Subcutaneous abdominal adipose tissue (tissue), 5 donors: Measurements from ENCODE around the gene ENPP7.
A peak's percentile ranks its signal among the peaks of the same experiment; 100 is the strongest.

ENCODE experiments used
- H3K27ac ChIP-seq: one replicate; pipeline ENCODE4 v1.7.0; 2013; ENCODE audit warnings: low read depth, mild to moderate bottlenecking, inconsistent platforms, low read length, moderate library complexity
- H3K27me3 ChIP-seq, 5 donors: one replicate each; pipeline ENCODE4 v1.7.0; 2013; ENCODE audit warnings: low read length in 5 of 5, inconsistent platforms in 1 of 5; ENCODE audit not compliant: control insufficient read depth in 5 of 5, insufficient read depth in 4 of 5
- H3K36me3 ChIP-seq, 5 donors: one replicate each; pipeline ENCODE4 v1.7.0; 2013; ENCODE audit warnings: low read length in 5 of 5; ENCODE audit not compliant: control insufficient read depth in 5 of 5, insufficient read depth in 5 of 5
- H3K4me1 ChIP-seq, 5 donors: one replicate each; pipeline ENCODE4 v1.7.0; 2013; ENCODE audit warnings: low read length in 5 of 5, mild to moderate bottlenecking in 3 of 5, moderate library complexity in 1 of 5; ENCODE audit not compliant: control insufficient read depth in 5 of 5, insufficient read depth in 5 of 5
- H3K4me3 ChIP-seq, 5 donors: one replicate each; pipeline ENCODE4 v1.7.0; 2013; ENCODE audit warnings: low read length in 5 of 5, low read depth in 1 of 5
- H3K9ac ChIP-seq, 5 donors: one replicate each; pipeline ENCODE4 v1.7.0; 2013; ENCODE audit warnings: low read length in 5 of 5, mild to moderate bottlenecking in 4 of 5, moderate library complexity in 3 of 5
- H3K9me3 ChIP-seq, 5 donors: one replicate each; pipeline ENCODE4 v1.7.0; 2013; ENCODE audit warnings: low read length in 5 of 5; ENCODE audit not compliant: control insufficient read depth in 5 of 5
- donor health status: healthy.
- donor health status: healthy.
- donor health status: healthy.
- donor health status: healthy.
- donor health status: healthy.

Gene ENPP7

DNA sequence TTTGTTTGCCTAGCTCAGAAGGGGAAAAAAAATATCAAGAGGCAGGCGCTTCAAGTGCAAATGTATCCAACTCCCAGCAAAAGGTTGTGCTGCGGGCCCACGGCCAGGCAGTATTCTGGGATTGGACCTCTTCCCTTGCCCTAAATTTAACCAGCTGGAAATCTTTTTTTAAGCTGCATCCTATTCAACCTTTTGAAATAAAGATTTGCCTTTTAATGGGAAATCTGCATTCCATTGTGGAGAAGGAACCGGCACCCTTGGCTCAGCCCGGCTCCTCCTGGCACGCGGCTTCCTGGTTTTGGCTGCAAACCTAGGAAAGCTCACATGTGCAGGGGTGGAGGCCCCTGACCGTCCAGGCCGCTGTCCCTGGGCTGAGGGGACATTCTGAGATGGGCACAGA lies 38.8 kb upstream of the ENPP7 start:
- Histone ChIP-seq H3K27ac (no peak overlapping the region), H3K4me3 (no peak overlapping the region), H3K27me3 (peaks cover 8 to 43% (median 13%) of the 10 kb centered on the region in 5 donors)

DNA sequence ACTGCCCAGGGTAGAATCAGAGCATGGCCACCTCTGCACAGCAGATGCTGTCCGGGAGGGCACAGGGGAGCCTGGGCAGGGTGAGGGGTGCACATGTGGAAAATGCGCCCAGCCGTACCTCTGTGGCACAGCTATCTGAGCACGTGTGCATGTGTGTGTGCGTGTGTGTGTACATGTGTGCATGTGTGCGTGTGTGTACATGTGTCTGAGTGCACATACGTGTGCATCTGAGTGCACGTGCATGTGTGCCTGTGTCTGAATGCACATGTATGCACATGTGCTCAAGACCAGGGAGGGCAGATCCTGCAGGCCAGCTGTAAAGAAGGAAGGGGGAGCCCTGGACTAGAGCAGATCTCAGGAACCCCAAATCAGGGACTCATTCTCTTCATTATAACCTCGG lies 37.3 kb upstream of the ENPP7 start:
- H3K4me3 ChIP-seq: no peak overlapping the region
- H3K27ac ChIP-seq: no peak overlapping the region
- no peaks in the 10 kb centered on the region for H3K36me3 ChIP-seq
- peaks cover 8 to 46% (median 22%) of the 10 kb centered on the region in 5 donors for H3K27me3 ChIP-seq
- no peak overlapping the region for H3K9ac ChIP-seq
- peaks cover 0 to 23% (median 20%) of the 10 kb centered on the region in 5 donors for H3K4me1 ChIP-seq
- no peaks in the 10 kb centered on the region for H3K9me3 ChIP-seq

More for the DNA sequence above, 38.8 kb upstream of the ENPP7 start:
- Histone ChIP-seq H3K4me1 (peaks cover 0 to 23% (median 20%) of the 10 kb centered on the region in 5 donors), H3K36me3 (no peaks in the 10 kb centered on the region), H3K9ac (no peak overlapping the region), H3K9me3 (no peaks in the 10 kb centered on the region)

DNA sequence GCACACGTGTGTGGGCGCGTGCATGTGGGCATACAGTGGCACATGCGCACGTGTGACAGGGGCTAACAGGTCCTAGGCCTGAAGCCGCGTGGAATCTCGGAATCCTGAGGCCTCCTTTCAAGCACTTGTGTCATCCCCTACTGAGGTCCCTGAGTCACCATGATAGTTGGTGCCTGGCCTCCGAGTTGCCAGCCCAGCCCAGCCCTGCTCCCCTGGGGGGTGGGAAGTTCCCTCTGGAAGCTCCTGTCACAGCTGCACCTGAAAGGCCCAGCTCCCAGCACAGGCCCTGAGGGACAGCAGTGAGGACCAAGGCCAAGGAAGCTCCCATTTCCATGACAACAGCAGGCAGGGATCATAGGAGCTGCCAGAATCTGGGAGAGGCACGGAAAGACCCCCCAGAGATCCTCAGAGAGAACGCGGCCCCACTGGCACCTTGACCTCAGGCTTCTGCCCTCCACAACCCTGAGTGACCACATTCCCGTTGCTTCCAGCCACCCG lies 35.4 kb upstream of the ENPP7 start:
- no peaks in the 10 kb centered on the region for H3K36me3 ChIP-seq
- H3K9ac ChIP-seq: no peak overlapping the region
- no peak overlapping the region for H3K4me3 ChIP-seq
- H3K27me3 ChIP-seq: peaks cover 20 to 48% (median 29%) of the 10 kb centered on the region in 5 donors
- no peak overlapping the region for H3K27ac ChIP-seq
- no peaks in the 10 kb centered on the region for H3K9me3 ChIP-seq
- H3K4me1 ChIP-seq: peaks cover 0 to 23% (median 20%) of the 10 kb centered on the region in 5 donors

DNA sequence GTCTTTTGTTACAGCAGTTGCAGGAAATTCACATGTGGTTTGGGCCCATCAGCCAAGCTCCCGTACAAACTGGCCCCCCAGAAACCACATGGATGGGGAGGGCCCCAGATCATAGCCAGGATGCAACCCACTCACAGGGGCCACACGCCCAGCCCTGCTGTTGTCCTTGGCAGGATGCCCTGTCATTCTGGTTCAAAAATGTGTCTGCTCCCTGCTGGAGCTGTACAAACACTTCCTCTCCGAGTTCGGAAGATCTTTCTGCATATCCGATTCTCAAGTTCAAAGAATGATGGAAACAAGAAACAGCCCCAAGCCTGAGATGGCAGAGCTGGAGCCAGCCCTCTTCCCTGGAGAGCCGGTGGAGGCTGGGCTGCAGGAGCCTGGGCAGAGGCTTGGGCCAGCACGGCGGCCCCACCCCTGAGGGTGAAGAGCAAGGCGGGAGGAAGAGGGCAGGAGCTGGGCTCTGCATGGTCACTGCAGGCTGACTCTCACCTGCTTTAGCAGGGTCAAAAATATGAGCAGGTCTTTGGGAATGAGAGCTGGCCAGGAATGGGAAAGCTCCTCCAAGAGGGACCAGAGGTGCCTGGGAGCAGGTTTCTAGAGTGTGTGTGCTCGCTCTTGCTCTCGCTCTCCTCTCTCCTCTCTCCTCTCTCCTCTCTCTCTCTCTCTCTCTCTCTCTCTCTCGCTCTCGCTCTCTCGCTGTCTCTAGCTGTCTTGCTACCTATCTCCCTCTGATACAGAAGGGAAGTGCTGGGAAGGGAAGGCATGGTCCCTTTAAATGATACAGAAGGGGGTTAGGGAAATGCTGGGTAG lies 34.7 kb upstream of the ENPP7 start:
- H3K9me3 ChIP-seq: no peaks in the 10 kb centered on the region
- H3K36me3 ChIP-seq: no peaks in the 10 kb centered on the region
- H3K27me3 ChIP-seq: peaks cover 20 to 48% (median 29%) of the 10 kb centered on the region in 5 donors
- H3K27ac ChIP-seq: no peak overlapping the region
- no peak overlapping the region for H3K4me3 ChIP-seq
- H3K4me1 ChIP-seq: peaks cover 0 to 23% (median 20%) of the 10 kb centered on the region in 5 donors
- no peak overlapping the region for H3K9ac ChIP-seq

DNA sequence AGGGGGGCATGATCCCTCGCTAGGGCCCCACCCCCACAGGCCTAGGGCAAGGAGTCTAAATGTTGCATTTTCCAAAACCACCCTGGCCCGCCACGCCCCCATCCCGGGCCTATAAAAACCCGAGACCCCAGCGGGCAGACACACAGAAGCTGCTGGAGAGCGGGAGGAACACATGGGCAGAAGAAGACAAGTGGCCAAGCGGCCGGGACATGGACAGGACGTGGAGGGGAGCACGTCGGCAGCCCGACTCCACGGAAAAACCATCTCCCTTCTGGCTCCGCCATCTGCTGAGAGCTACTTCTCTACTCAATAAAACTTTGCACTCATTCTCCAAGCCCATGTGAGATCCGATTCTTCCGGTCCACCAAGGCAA lies 34.1 kb upstream of the ENPP7 start:
- Histone ChIP-seq H3K9me3 (no peaks in the 10 kb centered on the region), H3K4me3 (no peak overlapping the region), H3K9ac (no peak overlapping the region), H3K36me3 (no peaks in the 10 kb centered on the region), H3K4me1 (peaks cover 0 to 21% (median 17%) of the 10 kb centered on the region in 5 donors), H3K27ac (no peak overlapping the region), H3K27me3 (peaks cover 20 to 49% (median 29%) of the 10 kb centered on the region in 5 donors)

DNA sequence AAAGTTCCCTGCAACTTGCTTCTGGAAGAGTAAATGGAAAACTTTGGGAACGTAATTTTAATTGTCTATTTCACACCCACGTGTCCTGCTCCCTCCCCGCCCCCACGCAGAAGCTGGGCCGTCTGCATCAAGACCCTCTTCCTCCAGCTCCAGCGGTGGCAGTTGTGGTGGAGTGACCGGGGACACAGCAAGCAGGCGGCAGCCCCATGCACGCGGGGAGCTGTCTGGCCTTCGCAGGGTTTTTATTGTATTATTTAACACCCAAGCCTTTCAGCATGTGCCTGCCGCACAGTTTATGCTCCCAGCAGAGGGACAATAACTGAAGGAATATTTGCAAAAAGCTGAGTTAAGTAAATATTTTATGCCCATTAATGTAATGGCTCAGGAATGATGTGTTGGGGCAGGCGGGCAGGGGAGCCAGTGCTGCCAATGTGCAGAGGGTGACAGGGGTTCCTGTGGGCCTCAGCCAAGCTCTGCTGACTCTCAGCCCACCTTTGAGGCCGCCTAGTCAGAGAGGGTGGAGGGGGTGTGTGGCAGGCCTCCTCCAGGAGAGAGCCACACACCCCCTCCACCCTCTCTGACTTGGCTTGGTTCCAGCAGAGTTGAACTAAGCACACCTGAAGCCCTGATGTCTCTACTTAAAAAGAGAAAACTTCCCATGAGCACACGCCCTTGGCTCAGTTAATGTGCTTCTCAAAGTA lies 32.4 kb upstream of the ENPP7 start:
- H3K9me3 ChIP-seq: no peaks in the 10 kb centered on the region
- H3K36me3 ChIP-seq: no peaks in the 10 kb centered on the region
- H3K9ac ChIP-seq: no peak overlapping the region
- no peak overlapping the region for H3K4me3 ChIP-seq
- no peak overlapping the region for H3K27ac ChIP-seq
- H3K27me3 ChIP-seq: peaks cover 20 to 47% (median 34%) of the 10 kb centered on the region in 5 donors
- H3K4me1 ChIP-seq: peaks cover 0 to 11% (median 9%) of the 10 kb centered on the region in 5 donors

DNA sequence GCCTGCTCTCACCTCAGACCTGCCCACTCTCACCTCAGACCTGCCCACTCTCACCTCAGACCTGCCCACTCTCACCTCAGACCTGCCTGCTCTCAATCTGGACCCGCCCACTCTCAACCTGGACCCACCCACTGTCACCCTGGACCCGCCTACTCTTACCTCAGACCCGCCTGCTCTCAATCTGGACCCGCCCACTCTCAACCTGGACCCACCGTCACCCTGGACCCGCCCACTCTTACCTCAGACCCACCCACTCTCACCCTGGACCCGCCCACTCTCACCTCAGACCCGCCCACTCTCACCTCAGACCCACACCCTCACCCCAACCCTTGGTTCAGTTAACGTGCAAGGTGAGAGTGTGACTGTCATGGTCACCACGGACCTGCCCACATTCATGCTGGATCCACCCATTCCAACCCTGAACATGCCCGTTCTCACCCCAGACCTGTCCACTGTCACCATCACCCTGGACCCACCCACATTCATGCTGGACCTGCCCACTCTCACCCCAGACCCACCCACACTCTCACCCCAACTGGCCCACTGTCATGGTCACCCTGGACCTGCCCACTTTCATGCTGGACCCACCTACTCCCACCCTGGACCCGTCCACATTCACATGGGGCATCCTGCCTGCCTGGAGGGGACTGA lies 31.2 kb upstream of the ENPP7 start:
- H3K36me3 ChIP-seq: no peaks in the 10 kb centered on the region
- peaks cover 0 to 11% (median 9%) of the 10 kb centered on the region in 5 donors for H3K4me1 ChIP-seq
- peak overlapping the region in 1 of 5 donors; percentile 7 for H3K9ac ChIP-seq
- no peaks in the 10 kb centered on the region for H3K9me3 ChIP-seq
- peaks cover 20 to 50% (median 40%) of the 10 kb centered on the region in 5 donors for H3K27me3 ChIP-seq
- no peak overlapping the region for H3K27ac ChIP-seq
- H3K4me3 ChIP-seq: no peak overlapping the region

DNA sequence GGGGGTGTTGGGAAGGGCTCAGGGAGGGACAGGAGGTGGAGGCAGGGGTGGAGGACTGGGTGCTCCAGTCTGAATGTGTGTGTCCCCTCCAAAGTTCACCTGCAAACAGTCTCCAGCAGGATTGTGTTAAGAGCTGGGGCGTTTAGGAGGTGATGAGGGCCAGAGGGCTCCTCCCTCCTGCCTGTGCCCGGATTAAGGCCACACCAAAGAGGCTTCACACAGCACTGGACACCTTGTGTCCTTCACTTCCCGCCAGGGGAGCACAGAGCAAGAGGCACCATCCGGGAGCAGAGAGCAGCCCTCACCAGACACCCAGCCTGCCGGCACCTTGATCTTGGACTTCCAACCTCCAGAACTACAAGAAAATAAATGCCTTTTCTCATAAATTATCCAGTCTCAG lies 30.2 kb upstream of the ENPP7 start:
- Histone ChIP-seq H3K27me3 (peaks cover 15 to 42% (median 38%) of the 10 kb centered on the region in 5 donors), H3K9me3 (no peaks in the 10 kb centered on the region), H3K4me3 (no peak overlapping the region), H3K9ac (no peak overlapping the region), H3K27ac (no peak overlapping the region), H3K4me1 (peaks cover 0 to 9% (median 7%) of the 10 kb centered on the region in 5 donors), H3K36me3 (no peaks in the 10 kb centered on the region)

DNA sequence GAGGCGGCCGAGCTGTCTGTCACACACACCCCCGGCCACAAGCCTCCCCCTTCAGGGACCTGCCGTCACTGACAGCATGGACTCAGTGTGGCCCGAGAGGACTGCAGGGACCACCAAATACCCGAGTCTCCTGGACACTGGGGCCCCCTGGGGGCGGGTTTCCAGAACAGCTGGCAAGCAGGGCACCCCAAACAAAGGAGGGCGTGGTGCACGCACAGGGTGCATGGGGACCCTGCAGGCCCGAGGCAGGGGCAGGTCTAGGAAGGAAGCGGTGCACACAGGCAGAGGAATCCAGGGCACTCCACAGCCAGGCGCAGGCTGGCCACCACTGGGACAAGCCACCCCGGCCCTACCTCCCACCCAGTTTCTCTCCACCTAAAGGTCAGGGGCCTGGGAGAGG lies 28.7 kb upstream of the ENPP7 start:
- Histone ChIP-seq H3K9me3 (no peaks in the 10 kb centered on the region), H3K4me3 (no peak overlapping the region), H3K27me3 (peaks cover 12 to 42% (median 33%) of the 10 kb centered on the region in 5 donors), H3K9ac (no peak overlapping the region), H3K27ac (no peak overlapping the region), H3K36me3 (no peaks in the 10 kb centered on the region), H3K4me1 (no peaks in the 10 kb centered on the region)
